CD14-positive monocyte (primary cell): ENCODE data around the gene C10orf67. TPM values are rescaled to one million over a fixed set of nuclear protein-coding genes. Genes with fewer than 3 reads are reported as not detected.

Experiments
- DNase-seq, 3 donors: peaks; one replicate each; pipeline ENCODE4 v3.0.0-alpha.2; 2011 to 2022
- H2AFZ ChIP-seq: 2 replicates; pipeline ENCODE4 v1.6.0; 2012; ENCODE audit warnings: mild to moderate bottlenecking, low read depth, low read length, inconsistent platforms; ENCODE audit not compliant: insufficient read depth, poor library complexity, severe bottlenecking
- H3K27ac ChIP-seq, 2 donors: 1 replicate in 1 of 2; 2 replicates in 1 of 2; pipeline ENCODE4 v1.5.1; 2012 to 2013; ENCODE audit warnings: low read length in 2 of 2, control low read depth in 1 of 2, inconsistent platforms in 1 of 2, low read depth in 1 of 2, mild to moderate bottlenecking in 1 of 2
- H3K27me3 ChIP-seq, 2 donors: one replicate each; pipeline versions ENCODE4 v1.6.0 to v1.6.1; 2011 to 2013; ENCODE audit warnings: low read length in 2 of 2; ENCODE audit not compliant: control insufficient read depth in 2 of 2, insufficient read depth in 2 of 2
- H3K36me3 ChIP-seq, 2 donors: replicated peaks in 1 of 2; 1 replicate in 1 of 2; 2 replicates in 1 of 2; pipeline versions ENCODE4 v1.5.1 to v1.6.1; 2012 to 2013; ENCODE audit warnings: low read length in 2 of 2, control low read depth in 1 of 2, inconsistent platforms in 1 of 2, mild to moderate bottlenecking in 1 of 2; ENCODE audit not compliant: insufficient read depth in 2 of 2, control insufficient read depth in 1 of 2
- H3K4me1 ChIP-seq, 2 donors: 1 replicate in 1 of 2; 2 replicates in 1 of 2; pipeline versions ENCODE4 v1.5.1 to v1.6.1; 2012 to 2013; ENCODE audit warnings: low read length in 2 of 2, control low read depth in 1 of 2, inconsistent platforms in 1 of 2, mild to moderate bottlenecking in 1 of 2, moderate library complexity in 1 of 2; ENCODE audit not compliant: insufficient read depth in 2 of 2, control insufficient read depth in 1 of 2
- H3K4me2 ChIP-seq: replicated peaks from 2 replicates; pipeline ENCODE3; 2012; ENCODE audit warnings: low read length, moderate library complexity, mild to moderate bottlenecking; ENCODE audit not compliant: poor library complexity, severe bottlenecking; ENCODE audit errors: extremely low read depth
- H3K4me3 ChIP-seq, 3 experiments: fragments of 200-600 bp in 1 of 3; sonication (generic) in 1 of 3; replicated peaks in 1 of 3; 1 replicate in 2 of 3; 2 replicates in 1 of 3; pipeline ENCODE4 v1.5.1; 2011 to 2013; ENCODE audit warnings: low read length in 3 of 3, mild to moderate bottlenecking in 3 of 3, control low read depth in 2 of 3, low read depth in 2 of 3, inconsistent platforms in 1 of 3, moderate library complexity in 1 of 3
- H3K79me2 ChIP-seq: 2 replicates; pipeline ENCODE4 v1.6.0; 2012; ENCODE audit warnings: mild to moderate bottlenecking, control low read depth, inconsistent platforms, low read length, moderate library complexity; ENCODE audit not compliant: insufficient read depth
- H3K9ac ChIP-seq: 2 replicates; pipeline ENCODE4 v1.6.0; 2017; ENCODE audit warnings: low read length, mild to moderate bottlenecking; ENCODE audit not compliant: insufficient read depth, poor library complexity, severe bottlenecking
- H3K9me3 ChIP-seq, 2 donors: replicated peaks in 1 of 2; 1 replicate in 1 of 2; 2 replicates in 1 of 2; pipeline versions ENCODE4 v1.5.1 to v1.6.1; 2012 to 2013; ENCODE audit warnings: low read length in 2 of 2, control low read depth in 1 of 2; ENCODE audit not compliant: control insufficient read depth in 1 of 2, insufficient read depth in 1 of 2
- H4K20me1 ChIP-seq: 2 replicates; pipeline ENCODE4 v1.6.0; 2012; ENCODE audit warnings: mild to moderate bottlenecking, low read length, control low read depth, moderate library complexity; ENCODE audit not compliant: insufficient read depth
- H3K27ac Mint-ChIP-seq, 7 donors: one replicate each; pipeline ENCODE4 v1.8.0; 2020; ENCODE audit warnings: mild to moderate bottlenecking in 7 of 7, mixed read lengths in 7 of 7, moderate library complexity in 6 of 7, inconsistent platforms in 2 of 7
- H3K27me3 Mint-ChIP-seq, 3 donors: one replicate each; pipeline ENCODE4 v1.8.0; 2021 to 2022; ENCODE audit warnings: low read depth in 3 of 3, mild to moderate bottlenecking in 3 of 3, mixed read lengths in 3 of 3, moderate library complexity in 3 of 3, inconsistent platforms in 1 of 3
- H3K36me3 Mint-ChIP-seq, 2 donors: one replicate each; pipeline ENCODE4 v1.8.0; 2020; ENCODE audit warnings: mixed read lengths in 2 of 2, inconsistent platforms in 1 of 2, mild to moderate bottlenecking in 1 of 2
- H3K4me1 Mint-ChIP-seq: one replicate; pipeline ENCODE4 v1.8.0; 2020; ENCODE audit warnings: mild to moderate bottlenecking, mixed read lengths
- H3K4me3 Mint-ChIP-seq, 2 donors: one replicate each; pipeline ENCODE4 v1.8.0; 2020; ENCODE audit warnings: mild to moderate bottlenecking in 2 of 2, mixed read lengths in 2 of 2, moderate library complexity in 1 of 2
- H3K9me3 Mint-ChIP-seq, 7 donors: one replicate each; pipeline ENCODE4 v1.8.0; 2020 to 2022; ENCODE audit warnings: mixed read lengths in 7 of 7, mild to moderate bottlenecking in 6 of 7, moderate library complexity in 6 of 7, inconsistent platforms in 2 of 7
- WGBS: methylation state at CpG from one replicate; pipeline ENCODE4 v1.1.5; 2013; ENCODE audit warnings: missing lambda C conversion rate; ENCODE audit not compliant: insufficient coverage; 5-methylcytosine and 5-hydroxymethylcytosine counted together
- intact Hi-C, 2 donors: fragments of 100-400 bp; cut with micrococcal nuclease; formaldehyde crosslinking; loops; one replicate each; pipeline versions ENCODE4 v1.15.0 to v1.15.1; 2023
- polyA plus RNA-seq, 3 donors: library from polyadenylated mRNA; depleted of rRNA in 1 of 3; unstranded in 2 of 3; stranded (reverse) in 1 of 3; fragments of 300-500 nt in 2 of 3; fragments of >200 nt in 1 of 3; fragmentation: Illumina TruSeq in 2 of 3; gene quantifications; 1 replicate in 2 of 3; 2 replicates in 1 of 3; pipeline ENCODE4 v1.2.3, GENCODE V29; 2012 to 2021
- TF ChIP-seq, protein P1 (sequence below): fragments of 200-600 bp; IDR thresholded peaks from one replicate; pipeline ENCODE4 v1.8.0; 2022; ENCODE audit warnings: antibody characterized with exemption, mild to moderate bottlenecking

C10orf67 gene
- polyA plus RNA-seq, 3 donors, result not detected

DNA sequence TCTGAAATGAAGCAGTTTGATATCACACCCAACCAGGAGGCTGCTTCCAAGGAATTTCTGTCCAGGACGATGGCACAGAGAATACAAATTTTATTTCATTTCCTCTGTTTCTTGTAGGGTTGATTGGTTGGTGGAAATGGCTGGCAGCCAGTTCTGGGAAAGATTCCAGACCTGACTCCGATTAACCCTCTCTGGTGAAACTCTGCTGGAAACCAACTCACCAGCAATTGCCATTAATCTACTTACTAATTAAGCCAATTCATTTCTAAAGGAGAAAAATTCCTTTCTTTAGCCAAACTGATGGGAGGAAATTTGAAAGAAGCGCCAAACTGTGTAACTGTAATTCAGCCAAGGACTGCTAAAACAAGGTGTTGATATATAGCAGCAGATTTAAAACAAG is 141.8 kb downstream of the C10orf67 start:
- H3K27me3 ChIP-seq, result peaks cover 68 to 83% of the 10 kb centered on the region in 2 donors
- no CpG with 5 or more reads among the region's 3 CpGs for WGBS
- H3K27ac ChIP-seq, result no peak overlapping the region
- TF ChIP-seq, protein P1, sequence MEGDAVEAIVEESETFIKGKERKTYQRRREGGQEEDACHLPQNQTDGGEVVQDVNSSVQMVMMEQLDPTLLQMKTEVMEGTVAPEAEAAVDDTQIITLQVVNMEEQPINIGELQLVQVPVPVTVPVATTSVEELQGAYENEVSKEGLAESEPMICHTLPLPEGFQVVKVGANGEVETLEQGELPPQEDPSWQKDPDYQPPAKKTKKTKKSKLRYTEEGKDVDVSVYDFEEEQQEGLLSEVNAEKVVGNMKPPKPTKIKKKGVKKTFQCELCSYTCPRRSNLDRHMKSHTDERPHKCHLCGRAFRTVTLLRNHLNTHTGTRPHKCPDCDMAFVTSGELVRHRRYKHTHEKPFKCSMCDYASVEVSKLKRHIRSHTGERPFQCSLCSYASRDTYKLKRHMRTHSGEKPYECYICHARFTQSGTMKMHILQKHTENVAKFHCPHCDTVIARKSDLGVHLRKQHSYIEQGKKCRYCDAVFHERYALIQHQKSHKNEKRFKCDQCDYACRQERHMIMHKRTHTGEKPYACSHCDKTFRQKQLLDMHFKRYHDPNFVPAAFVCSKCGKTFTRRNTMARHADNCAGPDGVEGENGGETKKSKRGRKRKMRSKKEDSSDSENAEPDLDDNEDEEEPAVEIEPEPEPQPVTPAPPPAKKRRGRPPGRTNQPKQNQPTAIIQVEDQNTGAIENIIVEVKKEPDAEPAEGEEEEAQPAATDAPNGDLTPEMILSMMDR, result no peak
- intact Hi-C loops, result no loop called here
- no peaks in the 10 kb centered on the region for H3K36me3 ChIP-seq
- H3K36me3 Mint-ChIP-seq, result no peaks in the 10 kb centered on the region
- H3K27me3 Mint-ChIP-seq, result peaks cover 70 to 74% (median 72%) of the 10 kb centered on the region in 3 donors
- H3K9ac ChIP-seq, result no peak overlapping the region
- no peaks in the 10 kb centered on the region for H4K20me1 ChIP-seq
- peak overlapping the region in 1 of 2 donors; percentile 37 for H3K4me3 Mint-ChIP-seq
- no peak for DNase-seq
- no peaks in the 10 kb centered on the region for H3K79me2 ChIP-seq
- peaks cover 0 to 17% of the 10 kb centered on the region in 2 donors for H3K9me3 ChIP-seq
- H3K9me3 Mint-ChIP-seq, result peaks cover 0 to 5% (median 0%) of the 10 kb centered on the region in 7 donors
- no peak overlapping the region for H2AFZ ChIP-seq
- no peak overlapping the region for H3K27ac Mint-ChIP-seq
- H3K4me1 Mint-ChIP-seq, result no peaks in the 10 kb centered on the region
- no peak overlapping the region for H3K4me3 ChIP-seq
- H3K4me1 ChIP-seq, result no peaks in the 10 kb centered on the region
- H3K4me2 ChIP-seq, result no peak overlapping the region

DNA sequence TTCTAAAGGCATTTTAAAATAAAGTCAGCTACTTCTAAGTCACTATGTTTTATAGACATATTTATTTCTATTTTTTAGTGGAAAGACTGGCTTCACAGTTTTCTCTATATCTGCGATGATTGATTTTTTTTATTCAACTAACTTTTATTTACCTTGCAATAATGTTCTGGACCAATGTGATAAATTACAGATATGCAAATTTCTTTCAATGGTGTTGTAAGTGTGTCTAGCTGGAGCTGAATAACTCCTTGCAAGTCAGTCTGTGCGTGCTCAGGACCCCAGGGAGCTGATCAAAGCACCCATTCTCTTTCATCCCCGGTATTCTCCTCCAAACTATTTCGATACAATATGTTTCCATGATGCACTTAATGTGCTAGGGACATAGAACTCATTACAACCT is 142.8 kb downstream of the C10orf67 start:
- Mint-ChIP-seq H3K9me3 (peaks cover 0 to 5% (median 0%) of the 10 kb centered on the region in 7 donors), H3K4me1 (no peaks in the 10 kb centered on the region), H3K27ac (no peak overlapping the region), H3K4me3 (peak overlapping the region in 1 of 2 donors; percentile 39), H3K36me3 (no peaks in the 10 kb centered on the region), H3K27me3 (peaks cover 80 to 83% (median 81%) of the 10 kb centered on the region in 3 donors)
- H4K20me1 ChIP-seq, result no peaks in the 10 kb centered on the region
- no peaks in the 10 kb centered on the region for H3K79me2 ChIP-seq
- H3K27me3 ChIP-seq, result peaks cover 75 to 92% of the 10 kb centered on the region in 2 donors
- no peaks in the 10 kb centered on the region for H3K4me1 ChIP-seq
- no peak overlapping the region for H3K27ac ChIP-seq
- H2AFZ ChIP-seq, result no peak overlapping the region
- peaks cover 0 to 18% of the 10 kb centered on the region in 2 donors for H3K9me3 ChIP-seq
- no peak overlapping the region for H3K9ac ChIP-seq
- no peak overlapping the region for H3K4me2 ChIP-seq
- intact Hi-C loops, result no loop called here
- no peak for DNase-seq
- H3K4me3 ChIP-seq, result no peak overlapping the region
- 6% methylated on average over 3 of the region's 4 CpGs for WGBS
- H3K36me3 ChIP-seq, result no peaks in the 10 kb centered on the region
- TF ChIP-seq, protein P1, result no peak
